Gastroesophageal sphincter (tissue), 3 donors: Measurements from ENCODE around the gene PCID2.

Experiments
- CTCF ChIP-seq, 4 experiments: fragments of 200-600 bp in 2 of 4; fragments of 450-650 bp in 2 of 4; sonication (generic) in 1 of 4; IDR thresholded peaks; one replicate each; pipeline ENCODE4 v1.5.1; 2017 to 2019; ENCODE audit warnings: antibody characterized with exemption in 4 of 4, mild to moderate bottlenecking in 2 of 4, moderate library complexity in 2 of 4
- POLR2A ChIP-seq, 2 donors: fragments of 450-650 bp; IDR thresholded peaks; one replicate each; pipeline ENCODE4 v1.6.1; 2017; ENCODE audit warnings: antibody characterized with exemption in 2 of 2, mild to moderate bottlenecking in 2 of 2, moderate library complexity in 1 of 2

- peak in 1 of 4 experiments; percentile 31 for TF ChIP-seq CTCF (IDR thresholded peaks at IDR 0.05)
- TF ChIP-seq POLR2A (IDR thresholded peaks at IDR 0.05) = no peak
Observed at GRCh38 chr13:113220877-113221276, 12.4 kb upstream of the PCID2 start.
